Neural progenitor cell (in vitro differentiated cells): ENCODE data around the gene TBL1X. TPM values are rescaled to one million over a fixed set of nuclear protein-coding genes. Genes with fewer than 3 reads are reported as not detected.

Source experiments
- DNase-seq: peaks from one replicate; pipeline ENCODE4 v3.0.0-alpha.2; 2016; ENCODE audit warnings: low spot score
- H2AFZ ChIP-seq: fragments of 200-600 bp; sonication (generic); replicated peaks from 2 replicates; pipeline ENCODE4 v1.6.1; 2016; ENCODE audit warnings: antibody characterized with exemption
- H3F3A ChIP-seq: fragments of 200-600 bp; sonication (generic); 2 replicates; pipeline ENCODE4 v1.6.1; 2016; ENCODE audit warnings: antibody characterized with exemption, low read depth
- H3K27ac ChIP-seq: fragments of 200-600 bp; sonication (generic); 2 replicates; pipeline ENCODE4 v1.5.1; 2016; ENCODE audit warnings: mild to moderate bottlenecking
- H3K27me3 ChIP-seq: fragments of 200-600 bp; sonication (generic); 2 replicates; pipeline ENCODE4 v1.6.1; 2016; ENCODE audit warnings: mild to moderate bottlenecking, moderate library complexity
- H3K36me3 ChIP-seq: fragments of 200-600 bp; sonication (generic); 2 replicates; pipeline ENCODE4 v1.5.1; 2016
- H3K4me1 ChIP-seq: fragments of 200-600 bp; sonication (generic); 2 replicates; pipeline ENCODE4 v1.6.1; 2016; ENCODE audit warnings: mixed run types
- H3K4me2 ChIP-seq: fragments of 200-600 bp; sonication (generic); 2 replicates; pipeline ENCODE4 v1.6.1; 2016
- H3K4me3 ChIP-seq: fragments of 200-600 bp; sonication (generic); 2 replicates; pipeline ENCODE4 v1.5.1; 2016
- H3K79me2 ChIP-seq: fragments of 200-600 bp; sonication (generic); 2 replicates; pipeline ENCODE4 v1.6.1; 2016; ENCODE audit warnings: low read depth
- H3K9ac ChIP-seq: fragments of 200-600 bp; sonication (generic); 2 replicates; pipeline ENCODE4 v1.6.1; 2016
- H3K9me3 ChIP-seq: fragments of 200-600 bp; sonication (generic); 2 replicates; pipeline ENCODE4 v1.5.1; 2016; ENCODE audit warnings: low read depth
- H4K20me1 ChIP-seq: fragments of 200-600 bp; sonication (generic); 2 replicates; pipeline ENCODE4 v1.6.1; 2016; ENCODE audit warnings: low read depth
- H3K27ac Mint-ChIP-seq: 3 replicates; pipeline ENCODE4 v1.8.0; 2021; ENCODE audit warnings: mixed read lengths
- H3K27me3 Mint-ChIP-seq: 2 replicates; pipeline ENCODE4 v1.8.0; 2022; ENCODE audit warnings: low read depth, mild to moderate bottlenecking, inconsistent platforms, moderate library complexity, mixed read lengths; ENCODE audit not compliant: insufficient read depth
- H3K36me3 Mint-ChIP-seq: 3 replicates; pipeline ENCODE4 v1.8.0; 2021; ENCODE audit warnings: mixed read lengths
- H3K4me1 Mint-ChIP-seq: 3 replicates; pipeline ENCODE4 v1.8.0; 2021; ENCODE audit warnings: mixed read lengths
- H3K4me3 Mint-ChIP-seq: 3 replicates; pipeline ENCODE4 v1.8.0; 2021; ENCODE audit warnings: mild to moderate bottlenecking, moderate library complexity, mixed read lengths
- H3K9me3 Mint-ChIP-seq: 3 replicates; pipeline ENCODE4 v1.8.0; 2020; ENCODE audit warnings: mixed read lengths
- CTCF ChIP-seq: fragments of 200-600 bp; sonication (generic); IDR thresholded peaks from 2 replicates; pipeline ENCODE4 v1.5.1; 2017; ENCODE audit warnings: antibody characterized with exemption, mild to moderate bottlenecking
- EZH2 ChIP-seq: fragments of 200-600 bp; sonication (generic); IDR thresholded peaks from 2 replicates; pipeline ENCODE4 v1.6.1; 2017; ENCODE audit warnings: antibody characterized with exemption, mild to moderate bottlenecking, moderate library complexity
- EZH2phosphoT487 ChIP-seq: fragments of 200-600 bp; sonication (generic); IDR thresholded peaks from 2 replicates; pipeline ENCODE4 v1.6.1; 2017; ENCODE audit warnings: antibody characterized with exemption
- total RNA-seq: library from RNA; depleted of rRNA; stranded (reverse); fragments of >200 nt; gene quantifications from 2 replicates; pipeline ENCODE4 v1.2.3, GENCODE V29; 2015; ENCODE audit warnings: low replicate concordance

TBL1X gene
- total RNA-seq, 1 donor from 2014 or later: 35.7 TPM

DNA sequence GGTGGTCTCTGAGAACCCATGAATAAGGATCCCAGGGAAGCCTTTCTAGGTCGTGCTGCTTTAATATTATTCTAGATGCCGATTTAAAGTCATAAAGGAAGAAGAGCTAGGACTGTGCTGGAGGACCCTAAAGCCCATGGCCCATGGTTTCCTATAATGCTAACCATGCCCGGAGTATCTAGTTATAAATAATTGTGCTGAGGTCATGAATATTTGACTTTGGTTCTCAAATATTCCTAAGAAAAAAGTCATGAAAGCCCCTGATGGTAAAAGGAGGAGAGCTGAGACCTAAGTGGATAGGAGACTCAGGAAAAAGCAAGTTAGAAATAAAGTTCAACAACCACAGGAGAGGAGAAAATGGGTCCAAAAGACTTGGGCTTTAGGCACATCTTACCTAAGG is 132.0 kb downstream of the TBL1X start:
- Mint-ChIP-seq H3K4me3 (no peak overlapping the region), H3K4me1 (no peaks in the 10 kb centered on the region), H3K36me3 (peaks cover 18% of the 10 kb centered on the region), H3K27ac (no peak overlapping the region), H3K9me3 (peaks cover 20% of the 10 kb centered on the region), H3K27me3 (peaks cover 2% of the 10 kb centered on the region)
- Histone ChIP-seq H3K9me3 (no peaks in the 10 kb centered on the region), H2AFZ (no peak overlapping the region), H3K9ac (no peak overlapping the region), H3K36me3 (no peaks in the 10 kb centered on the region), H3K27ac (no peak overlapping the region), H3K4me3 (no peak overlapping the region), H3F3A (no peaks in the 10 kb centered on the region), H3K4me1 (no peaks in the 10 kb centered on the region), H4K20me1 (peaks cover 26% of the 10 kb centered on the region), H3K79me2 (peaks cover 52% of the 10 kb centered on the region), H3K4me2 (no peak overlapping the region), H3K27me3 (no peaks in the 10 kb centered on the region)
- DNase-seq: no peak
- TF ChIP-seq EZH2phosphoT487 (no peak), EZH2 (no peak), CTCF (no peak)

DNA sequence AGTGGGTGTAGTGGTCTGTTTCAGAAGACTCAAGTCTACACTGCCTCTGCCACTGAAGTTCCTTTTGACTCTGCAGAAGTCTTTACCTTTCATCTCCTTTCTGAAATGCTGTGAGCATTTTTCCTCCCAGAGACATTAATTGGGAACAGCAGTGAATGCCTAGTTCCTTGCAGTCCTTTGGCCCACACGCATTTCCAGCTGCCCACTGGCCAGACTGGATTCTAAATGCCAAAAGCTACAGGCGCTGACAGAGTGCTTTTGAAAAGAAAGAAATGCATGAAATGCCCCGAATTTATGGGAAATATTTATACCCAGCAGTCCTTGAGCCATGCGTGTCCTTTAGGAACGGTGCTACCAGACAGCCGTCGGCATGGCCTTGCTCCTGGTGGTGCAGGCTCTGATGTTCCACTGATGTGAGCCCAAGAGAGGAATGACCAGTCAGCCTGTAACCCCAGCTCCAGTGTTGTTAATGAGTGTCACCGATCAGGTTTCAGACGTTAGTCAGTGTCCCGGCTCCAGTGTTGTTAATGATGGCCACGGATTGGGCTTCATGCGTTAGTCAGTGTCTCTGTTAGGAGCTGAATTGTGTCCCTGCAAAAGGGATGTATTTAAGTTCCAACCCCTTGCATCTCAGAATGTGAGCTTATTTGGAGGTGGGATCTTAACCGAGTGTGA is 132.6 kb downstream of the TBL1X start:
- Histone ChIP-seq H2AFZ (no peak overlapping the region), H3K4me3 (no peak overlapping the region), H3F3A (no peaks in the 10 kb centered on the region), H3K4me2 (no peak overlapping the region), H3K36me3 (no peaks in the 10 kb centered on the region), H3K9ac (no peak overlapping the region), H3K27me3 (no peaks in the 10 kb centered on the region), H3K9me3 (no peaks in the 10 kb centered on the region), H4K20me1 (peaks cover 26% of the 10 kb centered on the region), H3K79me2 (peaks cover 45% of the 10 kb centered on the region), H3K27ac (no peak overlapping the region), H3K4me1 (no peaks in the 10 kb centered on the region)
- H3K9me3 Mint-ChIP-seq: peaks cover 16% of the 10 kb centered on the region
- H3K4me1 Mint-ChIP-seq: no peaks in the 10 kb centered on the region
- H3K36me3 Mint-ChIP-seq: peaks cover 15% of the 10 kb centered on the region
- H3K4me3 Mint-ChIP-seq: no peak overlapping the region
- TF ChIP-seq EZH2 (no peak), EZH2phosphoT487 (no peak), CTCF (no peak)
- no peak for DNase-seq
- no peak overlapping the region for H3K27ac Mint-ChIP-seq
- H3K27me3 Mint-ChIP-seq: peaks cover 2% of the 10 kb centered on the region

DNA sequence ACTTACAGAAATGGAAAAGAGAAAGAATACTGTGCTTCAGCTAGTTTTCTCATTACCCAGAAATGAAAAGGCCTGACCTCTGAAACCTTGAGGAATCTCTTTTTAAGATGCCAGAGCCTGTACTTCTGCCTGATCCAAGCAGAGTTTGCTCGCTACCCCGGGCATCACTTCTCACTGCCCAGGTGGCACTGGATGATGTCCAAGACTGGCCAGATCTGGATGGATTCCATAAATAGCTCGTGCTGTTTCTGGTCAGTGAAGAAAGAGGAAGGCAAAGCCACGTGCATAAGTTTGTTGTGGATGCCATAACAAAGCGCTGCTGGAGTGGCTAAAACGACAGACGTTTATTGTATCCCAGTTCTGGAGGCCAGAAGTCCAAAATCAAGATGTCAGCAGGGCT is 133.5 kb downstream of the TBL1X start:
- H4K20me1 ChIP-seq: peaks cover 26% of the 10 kb centered on the region
- H3K9ac ChIP-seq: no peak overlapping the region
- H3K36me3 ChIP-seq: no peaks in the 10 kb centered on the region
- H3F3A ChIP-seq: no peaks in the 10 kb centered on the region
- no peak for TF ChIP-seq EZH2
- no peak for TF ChIP-seq CTCF
- TF ChIP-seq EZH2phosphoT487: no peak
- no peak overlapping the region for H3K4me2 ChIP-seq
- H3K27me3 ChIP-seq: no peaks in the 10 kb centered on the region
- no peaks in the 10 kb centered on the region for H3K9me3 ChIP-seq
- no peaks in the 10 kb centered on the region for H3K4me1 Mint-ChIP-seq
- H3K36me3 Mint-ChIP-seq: peaks cover 11% of the 10 kb centered on the region
- no peak overlapping the region for H3K4me3 ChIP-seq
- peaks cover 43% of the 10 kb centered on the region for H3K79me2 ChIP-seq
- no peak for DNase-seq
- no peak overlapping the region for H2AFZ ChIP-seq
- no peak overlapping the region for H3K4me3 Mint-ChIP-seq
- H3K27ac ChIP-seq: no peak overlapping the region
- H3K9me3 Mint-ChIP-seq: peaks cover 12% of the 10 kb centered on the region
- H3K27ac Mint-ChIP-seq: no peak overlapping the region
- peaks cover 2% of the 10 kb centered on the region for H3K27me3 Mint-ChIP-seq
- no peaks in the 10 kb centered on the region for H3K4me1 ChIP-seq
